Liver (tissue), 9 donors: Measurements from ENCODE around the gene CALB2. TPM values are rescaled to one million over a fixed set of nuclear protein-coding genes. Genes with fewer than 3 reads are reported as not detected.

ENCODE experiments used
- DNase-seq: peaks from one replicate; pipeline ENCODE4 v3.0.0-alpha.2; 2017; ENCODE audit warnings: low spot score
- H3K27ac ChIP-seq, 2 donors: one replicate each; pipeline ENCODE4 v1.7.0; 2013; ENCODE audit warnings: inconsistent platforms in 2 of 2, low read length in 2 of 2, control low read depth in 1 of 2, low read depth in 1 of 2, mild to moderate bottlenecking in 1 of 2
- H3K27me3 ChIP-seq, 4 donors: one replicate each; pipeline versions ENCODE4 v1.6.1 to v1.7.0; 2013; ENCODE audit warnings: low read length in 3 of 4, inconsistent platforms in 1 of 4, mild to moderate bottlenecking in 1 of 4, moderate library complexity in 1 of 4; ENCODE audit not compliant: control insufficient read depth in 4 of 4, insufficient read depth in 4 of 4
- H3K36me3 ChIP-seq, 4 donors: one replicate each; pipeline versions ENCODE4 v1.6.1 to v1.7.0; 2013; ENCODE audit warnings: low read length in 3 of 4, mild to moderate bottlenecking in 3 of 4, low read depth in 1 of 4, moderate library complexity in 1 of 4; ENCODE audit not compliant: control insufficient read depth in 4 of 4, insufficient read depth in 3 of 4
- H3K4me1 ChIP-seq, 4 donors: one replicate each; pipeline versions ENCODE4 v1.6.1 to v1.7.0; 2013; ENCODE audit warnings: low read length in 3 of 4, mild to moderate bottlenecking in 3 of 4, moderate library complexity in 1 of 4; ENCODE audit not compliant: control insufficient read depth in 4 of 4, insufficient read depth in 4 of 4
- H3K4me3 ChIP-seq, 3 donors: one replicate each; pipeline versions ENCODE4 v1.6.1 to v1.7.0; 2013; ENCODE audit warnings: low read length in 3 of 3, control low read depth in 1 of 3, low read depth in 1 of 3, mild to moderate bottlenecking in 1 of 3
- H3K9ac ChIP-seq, 2 donors: one replicate each; pipeline ENCODE4 v1.7.0; 2013; ENCODE audit warnings: low read length in 2 of 2, mild to moderate bottlenecking in 2 of 2, moderate library complexity in 2 of 2, control low read depth in 1 of 2, low read depth in 1 of 2
- H3K9me3 ChIP-seq, 4 donors: one replicate each; pipeline versions ENCODE4 v1.6.1 to v1.7.0; 2013; ENCODE audit warnings: low read length in 3 of 4; ENCODE audit not compliant: control insufficient read depth in 4 of 4
- EGR1 ChIP-seq, 2 donors: IDR thresholded peaks; 2 replicates each; pipeline ENCODE4 v1.6.1; 2016 to 2018; ENCODE audit warnings: antibody characterized with exemption in 2 of 2, low read depth in 2 of 2
- FOXA2 ChIP-seq: IDR thresholded peaks from 2 replicates; pipeline ENCODE4 v1.6.1; 2016; ENCODE audit warnings: antibody characterized with exemption
- GABPA ChIP-seq, 2 donors: IDR thresholded peaks in 1 of 2; conservative IDR thresholded peaks in 1 of 2; 2 replicates each; pipeline ENCODE4 v1.6.1; 2016; ENCODE audit warnings: antibody characterized with exemption in 2 of 2, mild to moderate bottlenecking in 1 of 2, moderate library complexity in 1 of 2
- JUND ChIP-seq, 2 donors: IDR thresholded peaks; 2 replicates each; pipeline ENCODE4 v1.6.1; 2016; ENCODE audit warnings: antibody characterized with exemption in 2 of 2
- RAD21 ChIP-seq, 2 donors: IDR thresholded peaks; 2 replicates each; pipeline ENCODE4 v1.6.1; 2016; ENCODE audit warnings: antibody characterized with exemption in 2 of 2, mild to moderate bottlenecking in 2 of 2
- RXRA ChIP-seq, 2 donors: IDR thresholded peaks; 2 replicates each; pipeline ENCODE4 v1.6.1; 2017 to 2018; ENCODE audit warnings: antibody characterized with exemption in 2 of 2, mild to moderate bottlenecking in 1 of 2
- SP1 ChIP-seq: IDR thresholded peaks from 2 replicates; pipeline ENCODE4 v1.6.1; 2018; ENCODE audit warnings: antibody characterized with exemption, mild to moderate bottlenecking
- TAF1 ChIP-seq: conservative IDR thresholded peaks from 2 replicates; pipeline ENCODE4 v1.6.1; 2016; ENCODE audit warnings: antibody characterized with exemption, mild to moderate bottlenecking
- YY1 ChIP-seq: IDR thresholded peaks from 2 replicates; pipeline ENCODE4 v1.6.1; 2016; ENCODE audit warnings: antibody characterized with exemption, mild to moderate bottlenecking
- WGBS: extraction: QIAGEN DNeasy Blood & Tissue Kit; methylation state at CpG from one replicate; pipeline ENCODE4 v1.1.7; 2013; 5-methylcytosine and 5-hydroxymethylcytosine counted together
- polyA plus RNA-seq, 2 donors: library from polyadenylated mRNA; stranded (reverse) in 1 of 2; unstranded in 1 of 2; fragments of 200-250 nt in 1 of 2; fragments of >200 nt in 1 of 2; fragmentation: Nextera tagmentation in 1 of 2; extraction: Ambion mirVana in 1 of 2; gene quantifications; one replicate each; pipeline versions ENCODE4 v1.2.1 to v1.2.3, GENCODE V29; 2013 to 2015
- total RNA-seq, 2 donors: library from RNA; depleted of rRNA; stranded (reverse); fragments of >200 nt; gene quantifications; one replicate each; pipeline ENCODE4 v1.2.3, GENCODE V29; 2014
- TF ChIP-seq, protein P1 (sequence below): IDR thresholded peaks from 2 replicates; pipeline ENCODE4 v1.6.1; 2016; ENCODE audit warnings: antibody characterized with exemption
- TF ChIP-seq, protein P2 (sequence below): fragments of 150-350 bp; IDR thresholded peaks from 2 replicates; pipeline ENCODE4 v1.5.1; 2017; ENCODE audit warnings: improper control_type of control experiment, low read depth, low read length; ENCODE audit not compliant: missing input control
- TF ChIP-seq, protein P3 (sequence below): IDR thresholded peaks from 2 replicates; pipeline ENCODE4 v1.6.1; 2016; ENCODE audit warnings: antibody characterized with exemption
- TF ChIP-seq, protein P4 (sequence below): IDR thresholded peaks from 2 replicates; pipeline ENCODE4 v1.6.1; 2016; ENCODE audit warnings: antibody characterized with exemption, mild to moderate bottlenecking
- donor health status: healthy.
- donor health status: healthy.
- donor health status: healthy.
- donor health status: healthy.
- donor health status: healthy.

Gene CALB2
- total and polyA plus RNA-seq, 4 donors, result not detected

DNA sequence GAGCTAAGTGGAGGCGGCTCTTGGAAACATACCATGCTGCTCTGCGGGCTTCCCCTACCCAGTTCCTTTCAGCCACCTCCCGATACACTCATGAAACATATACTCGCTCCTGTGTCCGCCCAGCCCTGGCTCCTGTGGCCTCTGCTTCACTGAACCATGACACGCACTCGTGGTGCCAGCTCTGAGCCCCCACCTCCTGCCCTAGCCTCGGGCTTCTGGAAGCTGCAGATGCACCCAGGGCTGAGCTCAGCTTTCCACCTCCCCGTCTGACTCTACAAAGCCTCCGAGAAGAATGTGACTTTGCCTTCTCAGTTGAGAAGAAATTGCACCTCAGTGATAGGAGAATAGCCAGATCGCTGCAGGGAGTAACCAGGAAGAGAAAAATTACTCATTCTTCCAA, 11.0 kb downstream of the CALB2 start:
- Histone ChIP-seq H3K27me3 (peaks cover 0 to 2% (median under 1%) of the 10 kb centered on the region in 4 donors), H3K9me3 (no peaks in the 10 kb centered on the region), H3K9ac (no peak overlapping the region), H3K36me3 (no peaks in the 10 kb centered on the region), H3K4me3 (no peak overlapping the region), H3K27ac (no peak overlapping the region), H3K4me1 (no peaks in the 10 kb centered on the region)
- DNase-seq, result no peak
- 64% methylated on average over 11 of the region's 11 CpGs for WGBS
- TF ChIP-seq, protein P1, sequence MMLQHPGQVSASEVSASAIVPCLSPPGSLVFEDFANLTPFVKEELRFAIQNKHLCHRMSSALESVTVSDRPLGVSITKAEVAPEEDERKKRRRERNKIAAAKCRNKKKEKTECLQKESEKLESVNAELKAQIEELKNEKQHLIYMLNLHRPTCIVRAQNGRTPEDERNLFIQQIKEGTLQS, result no peak
- TF ChIP-seq RXRA (IDR thresholded peaks at IDR 0.05) (no peak), SP1 (no peak)

DNA sequence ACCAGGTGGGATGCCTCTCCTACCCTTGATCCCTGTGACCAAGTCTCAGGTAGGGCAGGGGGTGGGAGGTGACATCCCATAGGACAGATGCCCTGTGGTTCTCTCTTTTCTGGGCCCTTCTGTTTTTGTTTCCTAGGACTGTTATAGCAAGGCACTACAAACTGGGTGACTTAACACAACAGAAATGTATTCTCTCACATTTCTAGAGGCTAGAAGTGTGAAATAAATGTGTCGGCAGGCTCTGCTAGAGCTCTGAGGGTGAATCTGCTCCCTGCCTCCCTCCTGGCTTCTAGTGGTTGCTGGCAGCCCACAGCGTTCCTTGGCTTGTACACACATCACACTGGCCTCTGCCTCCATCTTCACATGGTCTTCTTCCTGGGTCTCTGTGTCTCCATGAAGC, 12.7 kb downstream of the CALB2 start:
- TF ChIP-seq, protein P2, sequence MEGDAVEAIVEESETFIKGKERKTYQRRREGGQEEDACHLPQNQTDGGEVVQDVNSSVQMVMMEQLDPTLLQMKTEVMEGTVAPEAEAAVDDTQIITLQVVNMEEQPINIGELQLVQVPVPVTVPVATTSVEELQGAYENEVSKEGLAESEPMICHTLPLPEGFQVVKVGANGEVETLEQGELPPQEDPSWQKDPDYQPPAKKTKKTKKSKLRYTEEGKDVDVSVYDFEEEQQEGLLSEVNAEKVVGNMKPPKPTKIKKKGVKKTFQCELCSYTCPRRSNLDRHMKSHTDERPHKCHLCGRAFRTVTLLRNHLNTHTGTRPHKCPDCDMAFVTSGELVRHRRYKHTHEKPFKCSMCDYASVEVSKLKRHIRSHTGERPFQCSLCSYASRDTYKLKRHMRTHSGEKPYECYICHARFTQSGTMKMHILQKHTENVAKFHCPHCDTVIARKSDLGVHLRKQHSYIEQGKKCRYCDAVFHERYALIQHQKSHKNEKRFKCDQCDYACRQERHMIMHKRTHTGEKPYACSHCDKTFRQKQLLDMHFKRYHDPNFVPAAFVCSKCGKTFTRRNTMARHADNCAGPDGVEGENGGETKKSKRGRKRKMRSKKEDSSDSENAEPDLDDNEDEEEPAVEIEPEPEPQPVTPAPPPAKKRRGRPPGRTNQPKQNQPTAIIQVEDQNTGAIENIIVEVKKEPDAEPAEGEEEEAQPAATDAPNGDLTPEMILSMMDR, result no peak
- TF ChIP-seq RAD21 (IDR thresholded peaks at IDR 0.05) (no peak), YY1 (no peak)
- no peaks in the 10 kb centered on the region for H3K4me1 ChIP-seq
- peaks cover 0 to 2% (median under 1%) of the 10 kb centered on the region in 4 donors for H3K27me3 ChIP-seq
- no peak for DNase-seq
- no peaks in the 10 kb centered on the region for H3K9me3 ChIP-seq
- H3K27ac ChIP-seq, result no peak overlapping the region
- H3K9ac ChIP-seq, result no peak overlapping the region
- H3K36me3 ChIP-seq, result no peaks in the 10 kb centered on the region
- H3K4me3 ChIP-seq, result no peak overlapping the region
- WGBS, result 84% methylated on average over 2 of the region's 2 CpGs

DNA sequence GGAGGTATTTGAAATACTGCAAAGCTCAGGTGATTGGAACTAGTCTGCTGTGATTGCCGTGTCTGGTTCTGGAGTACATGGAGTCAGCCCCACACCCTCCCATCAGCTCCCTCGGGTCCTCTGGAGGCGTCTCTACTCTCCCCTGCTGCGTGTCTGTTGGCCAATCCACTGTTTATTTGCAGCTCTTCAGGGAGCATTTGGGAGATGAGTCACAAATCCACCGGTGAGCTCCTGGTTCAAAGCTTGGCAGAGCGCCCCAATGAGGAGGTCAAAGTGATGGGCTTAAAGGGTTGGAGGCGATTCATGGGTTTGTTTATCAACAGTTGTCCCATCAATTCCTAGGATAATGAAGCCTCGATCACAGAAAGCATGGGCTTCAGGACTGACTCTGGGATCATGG, 14.6 kb downstream of the CALB2 start:
- Histone ChIP-seq H3K4me3 (no peak overlapping the region), H3K4me1 (no peaks in the 10 kb centered on the region), H3K27me3 (peaks cover 0 to 2% (median 0%) of the 10 kb centered on the region in 4 donors), H3K27ac (no peak overlapping the region), H3K9ac (no peak overlapping the region), H3K9me3 (no peaks in the 10 kb centered on the region), H3K36me3 (no peaks in the 10 kb centered on the region)
- 61% methylated on average over 8 of the region's 8 CpGs for WGBS
- TF ChIP-seq YY1 (no peak), SP1 (no peak), EGR1 (IDR thresholded peaks at IDR 0.05; ENCODE audit: low read depth in 2 of 2) (no peak), FOXA2 (no peak), RAD21 (IDR thresholded peaks at IDR 0.05) (no peak), TAF1 (no peak), RXRA (IDR thresholded peaks at IDR 0.05) (no peak), JUND (IDR thresholded peaks at IDR 0.05) (no peak), GABPA (IDR thresholded peaks at IDR 0.05 in 1 of 2, conservative IDR thresholded peaks at IDR 0.05 in 1 of 2) (no peak)
- TF ChIP-seq, protein P1, result no peak
- TF ChIP-seq, protein P3, sequence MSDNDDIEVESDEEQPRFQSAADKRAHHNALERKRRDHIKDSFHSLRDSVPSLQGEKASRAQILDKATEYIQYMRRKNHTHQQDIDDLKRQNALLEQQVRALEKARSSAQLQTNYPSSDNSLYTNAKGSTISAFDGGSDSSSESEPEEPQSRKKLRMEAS, result no peak
- TF ChIP-seq, protein P4, sequence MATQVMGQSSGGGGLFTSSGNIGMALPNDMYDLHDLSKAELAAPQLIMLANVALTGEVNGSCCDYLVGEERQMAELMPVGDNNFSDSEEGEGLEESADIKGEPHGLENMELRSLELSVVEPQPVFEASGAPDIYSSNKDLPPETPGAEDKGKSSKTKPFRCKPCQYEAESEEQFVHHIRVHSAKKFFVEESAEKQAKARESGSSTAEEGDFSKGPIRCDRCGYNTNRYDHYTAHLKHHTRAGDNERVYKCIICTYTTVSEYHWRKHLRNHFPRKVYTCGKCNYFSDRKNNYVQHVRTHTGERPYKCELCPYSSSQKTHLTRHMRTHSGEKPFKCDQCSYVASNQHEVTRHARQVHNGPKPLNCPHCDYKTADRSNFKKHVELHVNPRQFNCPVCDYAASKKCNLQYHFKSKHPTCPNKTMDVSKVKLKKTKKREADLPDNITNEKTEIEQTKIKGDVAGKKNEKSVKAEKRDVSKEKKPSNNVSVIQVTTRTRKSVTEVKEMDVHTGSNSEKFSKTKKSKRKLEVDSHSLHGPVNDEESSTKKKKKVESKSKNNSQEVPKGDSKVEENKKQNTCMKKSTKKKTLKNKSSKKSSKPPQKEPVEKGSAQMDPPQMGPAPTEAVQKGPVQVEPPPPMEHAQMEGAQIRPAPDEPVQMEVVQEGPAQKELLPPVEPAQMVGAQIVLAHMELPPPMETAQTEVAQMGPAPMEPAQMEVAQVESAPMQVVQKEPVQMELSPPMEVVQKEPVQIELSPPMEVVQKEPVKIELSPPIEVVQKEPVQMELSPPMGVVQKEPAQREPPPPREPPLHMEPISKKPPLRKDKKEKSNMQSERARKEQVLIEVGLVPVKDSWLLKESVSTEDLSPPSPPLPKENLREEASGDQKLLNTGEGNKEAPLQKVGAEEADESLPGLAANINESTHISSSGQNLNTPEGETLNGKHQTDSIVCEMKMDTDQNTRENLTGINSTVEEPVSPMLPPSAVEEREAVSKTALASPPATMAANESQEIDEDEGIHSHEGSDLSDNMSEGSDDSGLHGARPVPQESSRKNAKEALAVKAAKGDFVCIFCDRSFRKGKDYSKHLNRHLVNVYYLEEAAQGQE, result no peak
- no peak for DNase-seq
